Measurements from ENCODE around the gene OR52J3. TPM values are rescaled to one million over a fixed set of nuclear protein-coding genes. Genes with fewer than 3 reads are reported as not detected.

The OR52J3 gene
- total and polyA plus RNA-seq, 12 donors, result not detected

DNA sequence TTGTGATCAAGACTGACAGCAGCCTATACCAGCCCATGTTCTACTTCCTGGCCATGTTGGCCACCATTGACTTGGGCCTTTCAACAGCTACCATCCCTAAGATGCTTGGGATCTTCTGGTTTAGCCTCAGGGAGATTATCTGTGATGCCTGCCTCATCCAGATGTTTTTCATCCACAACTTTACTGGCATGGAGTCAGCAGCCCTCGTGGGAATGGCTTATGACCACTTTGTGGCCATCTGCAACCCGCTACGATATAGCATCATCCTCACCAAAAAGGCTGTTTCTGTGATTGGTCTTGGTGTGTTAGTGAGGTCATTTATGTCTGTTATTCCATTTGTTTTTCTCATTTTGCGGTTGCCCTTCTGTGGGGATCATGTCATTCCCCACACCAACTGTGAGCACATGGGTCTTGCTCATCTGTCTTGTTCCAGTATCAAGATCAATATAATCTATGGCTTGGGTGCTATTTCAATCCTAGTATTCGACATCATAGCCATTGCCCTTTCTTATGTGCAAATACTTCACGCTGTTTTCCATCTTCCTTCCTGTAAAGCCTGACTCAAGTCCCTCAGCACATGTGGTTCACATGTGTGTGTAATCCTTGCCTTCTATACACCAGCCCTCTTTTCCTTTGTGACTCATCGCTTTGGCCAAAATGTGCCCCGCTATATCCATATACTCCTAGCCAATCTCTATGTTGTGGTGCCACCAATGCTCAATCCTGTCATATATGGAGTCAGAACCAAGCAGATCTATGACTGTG lies 46.7 kb downstream of the OR52J3 start:
- ATAC-seq, result no peak
- intact Hi-C loops (cut with DNase I), result no loop called here
- 82 to 85% methylated on average over 8 of the region's 8 CpGs for WGBS, 2 donors
- DNase-seq, result no peak
- H3K27ac ChIP-seq, result no peak overlapping the region
- H3K36me3 ChIP-seq, result no peaks in the 10 kb centered on the region
- H3K4me3 ChIP-seq, result no peak overlapping the region
- TF ChIP-seq, protein P1, sequence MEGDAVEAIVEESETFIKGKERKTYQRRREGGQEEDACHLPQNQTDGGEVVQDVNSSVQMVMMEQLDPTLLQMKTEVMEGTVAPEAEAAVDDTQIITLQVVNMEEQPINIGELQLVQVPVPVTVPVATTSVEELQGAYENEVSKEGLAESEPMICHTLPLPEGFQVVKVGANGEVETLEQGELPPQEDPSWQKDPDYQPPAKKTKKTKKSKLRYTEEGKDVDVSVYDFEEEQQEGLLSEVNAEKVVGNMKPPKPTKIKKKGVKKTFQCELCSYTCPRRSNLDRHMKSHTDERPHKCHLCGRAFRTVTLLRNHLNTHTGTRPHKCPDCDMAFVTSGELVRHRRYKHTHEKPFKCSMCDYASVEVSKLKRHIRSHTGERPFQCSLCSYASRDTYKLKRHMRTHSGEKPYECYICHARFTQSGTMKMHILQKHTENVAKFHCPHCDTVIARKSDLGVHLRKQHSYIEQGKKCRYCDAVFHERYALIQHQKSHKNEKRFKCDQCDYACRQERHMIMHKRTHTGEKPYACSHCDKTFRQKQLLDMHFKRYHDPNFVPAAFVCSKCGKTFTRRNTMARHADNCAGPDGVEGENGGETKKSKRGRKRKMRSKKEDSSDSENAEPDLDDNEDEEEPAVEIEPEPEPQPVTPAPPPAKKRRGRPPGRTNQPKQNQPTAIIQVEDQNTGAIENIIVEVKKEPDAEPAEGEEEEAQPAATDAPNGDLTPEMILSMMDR (IDR thresholded peaks at IDR 0.05), result no peak
- H3K9me3 ChIP-seq, result no peaks in the 10 kb centered on the region
- H3K27me3 ChIP-seq, result no peaks in the 10 kb centered on the region
- H3K4me1 ChIP-seq, result no peaks in the 10 kb centered on the region

DNA sequence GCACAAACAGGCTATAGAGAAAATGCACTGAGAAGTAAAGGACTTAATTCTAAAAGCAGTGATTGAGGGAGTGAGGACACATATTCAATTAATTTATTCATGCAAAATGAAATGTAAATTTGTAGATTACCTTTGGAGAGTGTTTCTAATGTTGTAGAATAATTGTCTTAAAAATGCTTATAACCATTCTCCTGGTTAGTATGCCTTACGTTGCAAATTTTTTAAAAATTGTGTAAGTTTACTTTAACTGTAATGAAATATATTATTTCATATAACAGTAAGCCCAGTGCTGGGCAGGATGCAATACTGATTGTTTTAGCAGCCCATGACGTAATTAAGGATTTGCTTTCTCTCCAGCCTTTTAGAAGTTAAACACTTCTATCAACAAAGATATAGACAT lies 49.7 kb downstream of the OR52J3 start:
- Histone ChIP-seq H3K27ac (no peak overlapping the region), H3K4me1 (no peaks in the 10 kb centered on the region), H3K4me3 (no peak overlapping the region), H3K27me3 (no peaks in the 10 kb centered on the region), H3K9me3 (no peaks in the 10 kb centered on the region), H3K36me3 (no peaks in the 10 kb centered on the region)
- ATAC-seq, result no peak
- TF ChIP-seq, protein P1 (IDR thresholded peaks at IDR 0.05), result no peak
- intact Hi-C loops (cut with DNase I), result no loop called here
- no peak for DNase-seq
- WGBS, 2 donors, result 70 to 74% methylated on average over 2 of the region's 2 CpGs

Other genes with a start within 250 kb of the OR52J3 start
- gene OR52R1, start 242.1 kb upstream of the OR52J3 start, total RNA-seq, result not detected
- not detected for gene OR52R1, start 242.1 kb upstream of the OR52J3 start, polyA plus RNA-seq
- not detected for gene OR51F2, start 225.2 kb upstream of the OR52J3 start, total RNA-seq
- gene OR51F2, start 225.2 kb upstream of the OR52J3 start, polyA plus RNA-seq, result not detected
- gene OR51S1, start 197.3 kb upstream of the OR52J3 start, total RNA-seq, result not detected
- gene OR51S1, start 197.3 kb upstream of the OR52J3 start, polyA plus RNA-seq, result not detected
- not detected for gene OR51T1, start 164.6 kb upstream of the OR52J3 start, total RNA-seq
- not detected for gene OR51T1, start 164.6 kb upstream of the OR52J3 start, polyA plus RNA-seq
- not detected for gene OR51A7, start 142.7 kb upstream of the OR52J3 start, total RNA-seq
- not detected for gene OR51A7, start 142.7 kb upstream of the OR52J3 start, polyA plus RNA-seq
- not detected for gene OR51G2, start 127.2 kb upstream of the OR52J3 start, total RNA-seq
- gene OR51G2, start 127.2 kb upstream of the OR52J3 start, polyA plus RNA-seq, result not detected
- not detected for gene OR51G1, start 122.2 kb upstream of the OR52J3 start, total RNA-seq
- gene OR51G1, start 122.2 kb upstream of the OR52J3 start, polyA plus RNA-seq, result not detected
- gene OR51A4, start 98.9 kb upstream of the OR52J3 start, total RNA-seq, result not detected
- gene OR51A4, start 98.9 kb upstream of the OR52J3 start, polyA plus RNA-seq, result not detected
- gene OR51A2, start 90.8 kb upstream of the OR52J3 start, total RNA-seq, result not detected
- gene OR51A2, start 90.8 kb upstream of the OR52J3 start, polyA plus RNA-seq, result not detected
- gene OR51L1, start 51.7 kb upstream of the OR52J3 start, total RNA-seq, result not detected
- gene OR51L1, start 51.7 kb upstream of the OR52J3 start, polyA plus RNA-seq, result not detected
- not detected for gene OR52E2, start 13.1 kb downstream of the OR52J3 start, total RNA-seq
- not detected for gene OR52E2, start 13.1 kb downstream of the OR52J3 start, polyA plus RNA-seq
- gene OR52E1, start 23.0 kb downstream of the OR52J3 start, total RNA-seq, result not detected
- gene OR52E1, start 23.0 kb downstream of the OR52J3 start, polyA plus RNA-seq, result not detected
- not detected for gene OR52A5, start 91.8 kb downstream of the OR52J3 start, total RNA-seq
- not detected for gene OR52A5, start 91.8 kb downstream of the OR52J3 start, polyA plus RNA-seq
- not detected for gene OR52A1, start 108.2 kb downstream of the OR52J3 start, total RNA-seq
- not detected for gene OR52A1, start 108.2 kb downstream of the OR52J3 start, polyA plus RNA-seq
- not detected for gene OR51V1, start 154.2 kb downstream of the OR52J3 start, total RNA-seq
- not detected for gene OR51V1, start 154.2 kb downstream of the OR52J3 start, polyA plus RNA-seq
- gene HBB, start 180.5 kb downstream of the OR52J3 start, total RNA-seq, result 1,000 to 10,000 TPM in 1 of 10 donors, 100 to 1,000 TPM in 9; 188 to 1,566 (median 288) TPM
- 10 to 100 TPM in 1 of 2 donors, not detected in 1; 39.1 TPM for gene HBB, start 180.5 kb downstream of the OR52J3 start, polyA plus RNA-seq
- 1 to 10 TPM in 1 of 10 donors, under 1 TPM in 3, not detected in 6; 0.41 to 5.3 (median 0.73) TPM for gene HBD, start 188.0 kb downstream of the OR52J3 start, total RNA-seq
- gene HBD, start 188.0 kb downstream of the OR52J3 start, polyA plus RNA-seq, result not detected
- under 1 TPM in 1 of 10 donors, not detected in 9; 0.30 TPM for gene HBG1, start 203.3 kb downstream of the OR52J3 start, total RNA-seq
- under 1 TPM in 1 of 2 donors, not detected in 1; 0.20 TPM for gene HBG1, start 203.3 kb downstream of the OR52J3 start, polyA plus RNA-seq
- gene HBG2, start 208.3 kb downstream of the OR52J3 start, total RNA-seq, result 1 to 10 TPM in 1 of 10 donors, under 1 TPM in 2, not detected in 7; 0.41 to 1.0 (median 0.45) TPM
- under 1 TPM in 1 of 2 donors, not detected in 1; 0.12 TPM for gene HBG2, start 208.3 kb downstream of the OR52J3 start, polyA plus RNA-seq
- not detected for gene HBE1, start 223.4 kb downstream of the OR52J3 start, total RNA-seq
- not detected for gene HBE1, start 223.4 kb downstream of the OR52J3 start, polyA plus RNA-seq

All from heart right ventricle (tissue), 16 donors.